Fibroblast of gingiva (primary cell): ENCODE measurements around the gene FOXN3.
"Not testable (repeated sequence)": the region's sequence is repeated elsewhere in the genome, so short reads cannot be mapped to it uniquely, and the experiment has no call there.

ENCODE experiments used
- DNase-seq: peaks from one replicate; pipeline ENCODE4 v3.0.0-alpha.2; 2011; ENCODE audit warnings: low read depth

The FOXN3 gene

DNA sequence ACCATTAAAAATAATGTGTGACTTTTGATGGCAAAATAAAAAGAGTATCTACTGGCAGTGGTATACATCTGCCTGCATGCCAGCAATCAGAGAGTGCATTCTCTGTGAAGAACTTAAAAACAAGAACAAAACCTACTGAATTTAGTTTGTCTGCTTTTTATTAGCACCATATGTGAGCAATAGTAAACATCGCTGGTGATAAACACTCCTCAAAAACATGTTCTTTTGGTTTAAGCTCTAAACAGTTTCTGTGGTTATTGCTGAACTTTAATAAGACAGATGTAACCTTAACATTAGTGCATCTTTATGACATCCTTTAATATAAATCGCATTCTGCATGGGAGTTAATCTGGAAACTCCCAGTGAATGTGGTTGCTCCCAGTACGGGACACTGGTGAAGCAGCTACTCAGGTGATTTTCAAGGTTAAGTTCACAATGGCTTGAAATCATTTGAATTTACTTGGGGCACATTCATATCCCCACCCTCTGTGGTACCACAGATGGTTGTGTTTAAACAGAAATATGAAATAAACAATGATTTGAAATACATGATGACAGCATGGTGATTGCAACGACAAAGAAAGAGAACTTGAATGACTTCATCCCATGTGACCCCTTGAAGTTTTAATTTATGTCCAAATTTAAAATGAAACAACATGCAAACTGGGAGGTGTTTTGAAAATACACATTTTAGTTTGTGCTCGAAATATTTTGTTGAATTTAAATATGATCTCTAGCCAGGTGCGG lies 285.9 kb downstream of the FOXN3 start:
- peak; percentile 86 for DNase-seq

DNA sequence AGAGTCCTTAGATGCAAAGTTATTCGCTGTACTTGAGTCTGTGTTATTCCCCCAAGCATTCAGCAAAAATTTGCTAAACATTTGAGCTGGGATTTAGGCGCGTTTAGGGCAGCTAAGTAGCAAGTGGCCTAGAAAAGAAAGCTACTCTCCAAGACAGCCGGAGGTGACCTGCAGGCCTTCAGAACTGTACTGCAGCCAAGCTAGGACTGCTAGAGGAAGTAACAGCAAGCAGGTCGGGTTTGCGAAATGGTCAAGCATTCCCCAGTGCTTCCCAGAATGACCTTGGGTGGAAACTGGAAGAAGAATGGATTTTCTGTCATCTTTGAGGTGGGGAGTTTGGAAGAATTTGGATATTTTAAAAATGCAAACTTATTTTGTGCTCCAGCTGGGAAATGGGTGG lies 287.5 kb downstream of the FOXN3 start:
- DNase-seq = no peak

DNA sequence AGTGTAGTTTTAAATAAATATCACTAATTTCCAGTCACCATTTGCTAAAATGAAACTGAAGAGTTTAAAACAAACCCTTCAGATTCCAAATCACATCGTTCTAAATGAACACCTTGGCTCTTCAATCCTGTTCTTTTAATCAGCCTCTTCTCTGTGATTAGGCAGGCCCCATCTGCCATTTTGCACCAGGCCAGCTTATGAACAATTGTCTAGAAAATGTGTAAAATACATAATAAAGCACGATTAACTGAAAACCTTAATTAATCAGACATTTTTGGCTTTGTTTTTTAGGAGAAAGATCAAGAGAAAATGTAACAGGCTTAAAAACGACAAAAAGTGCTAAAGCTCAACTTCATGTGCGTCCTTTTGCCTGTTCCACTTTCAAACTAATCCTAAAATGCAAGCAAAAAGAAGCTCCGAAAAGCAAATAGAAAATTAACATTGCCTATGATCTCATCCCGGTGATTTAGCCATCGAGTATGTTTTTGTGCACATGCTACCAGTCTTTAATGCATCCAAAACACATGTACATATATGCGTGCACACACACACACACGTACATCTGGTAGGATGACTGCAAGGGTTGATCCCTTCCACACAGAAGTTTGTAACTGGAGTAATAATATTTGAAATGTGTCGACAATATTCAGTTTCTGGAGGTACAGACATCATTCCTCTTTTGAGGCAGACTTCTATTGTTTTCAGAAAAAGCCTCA lies 288.6 kb downstream of the FOXN3 start:
- no peak for DNase-seq

DNA sequence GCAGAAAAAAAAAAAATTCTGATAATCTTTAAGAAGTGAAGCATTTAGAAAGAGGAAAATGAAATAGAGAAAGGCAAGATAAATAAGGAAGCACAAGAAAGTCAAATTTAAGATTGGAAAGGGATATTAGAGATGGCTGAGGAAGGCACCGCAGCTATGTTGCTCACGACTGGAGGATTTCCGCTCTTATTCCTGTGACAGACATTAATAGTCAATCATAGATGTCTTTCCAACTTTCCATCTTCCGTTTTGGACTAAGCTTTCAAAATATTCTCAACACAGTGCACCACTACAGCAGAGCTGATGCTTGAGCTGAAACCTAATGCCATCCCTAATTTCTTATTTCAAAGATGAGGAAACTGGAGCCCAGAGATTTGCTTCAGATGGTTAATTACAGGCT lies 290.6 kb downstream of the FOXN3 start:
- DNase-seq = no peak

DNA sequence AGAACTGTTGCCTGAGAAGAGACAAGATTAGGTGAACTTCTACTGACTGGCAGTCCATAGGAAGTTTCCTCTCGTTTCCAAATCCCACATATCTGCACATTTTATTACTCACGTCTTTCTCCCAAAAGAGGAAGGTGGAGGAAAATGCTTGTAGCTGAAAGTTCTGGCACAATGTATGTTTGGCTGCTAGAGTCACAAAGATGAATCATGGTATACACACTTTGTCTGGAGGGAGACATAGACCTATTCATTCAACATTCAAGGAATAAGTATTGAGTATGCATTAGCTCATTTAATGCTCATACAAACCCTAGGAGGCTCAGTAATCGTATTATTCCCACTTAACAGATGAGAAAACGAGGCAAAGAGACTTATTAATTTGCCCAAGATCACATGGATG lies 291.8 kb downstream of the FOXN3 start:
- no peak for DNase-seq

DNA sequence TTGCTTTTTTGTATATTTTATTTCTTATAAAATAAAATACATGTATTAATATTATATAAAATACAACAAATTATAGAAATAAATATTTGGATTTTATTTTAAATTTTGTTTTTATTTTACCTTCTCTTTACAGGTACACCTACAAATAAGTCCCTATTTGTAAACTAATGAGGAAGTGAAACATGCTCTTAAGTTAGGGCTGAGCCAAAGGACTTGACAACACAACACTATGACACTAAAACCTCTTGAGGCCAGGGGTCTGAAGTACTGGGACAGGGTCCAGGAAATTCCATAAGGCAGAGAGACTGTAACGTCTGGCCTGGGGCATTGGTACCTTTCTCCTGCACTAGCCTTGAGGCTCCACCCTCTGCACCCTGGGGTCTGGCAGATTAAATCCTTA lies 293.2 kb downstream of the FOXN3 start:
- DNase-seq = no peak

DNA sequence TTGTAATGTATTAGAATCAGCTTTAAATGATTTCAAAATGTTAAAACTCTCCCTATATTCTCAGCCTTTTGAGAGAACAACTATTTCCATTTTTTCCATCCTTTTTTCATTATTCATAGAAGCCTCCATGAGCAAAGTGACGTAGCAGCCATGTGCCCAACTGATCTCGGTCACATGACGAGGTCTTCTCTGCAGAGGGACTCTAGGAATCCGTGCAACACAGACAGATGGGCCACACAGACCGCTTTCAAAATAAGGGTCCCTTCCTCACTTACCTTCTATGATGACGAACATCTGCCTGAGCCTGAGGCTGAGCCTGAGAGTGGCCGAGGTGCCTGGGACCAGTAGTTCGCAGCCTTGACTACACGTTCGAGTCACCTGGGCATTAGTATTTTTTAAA lies 293.8 kb downstream of the FOXN3 start:
- no peak for DNase-seq

DNA sequence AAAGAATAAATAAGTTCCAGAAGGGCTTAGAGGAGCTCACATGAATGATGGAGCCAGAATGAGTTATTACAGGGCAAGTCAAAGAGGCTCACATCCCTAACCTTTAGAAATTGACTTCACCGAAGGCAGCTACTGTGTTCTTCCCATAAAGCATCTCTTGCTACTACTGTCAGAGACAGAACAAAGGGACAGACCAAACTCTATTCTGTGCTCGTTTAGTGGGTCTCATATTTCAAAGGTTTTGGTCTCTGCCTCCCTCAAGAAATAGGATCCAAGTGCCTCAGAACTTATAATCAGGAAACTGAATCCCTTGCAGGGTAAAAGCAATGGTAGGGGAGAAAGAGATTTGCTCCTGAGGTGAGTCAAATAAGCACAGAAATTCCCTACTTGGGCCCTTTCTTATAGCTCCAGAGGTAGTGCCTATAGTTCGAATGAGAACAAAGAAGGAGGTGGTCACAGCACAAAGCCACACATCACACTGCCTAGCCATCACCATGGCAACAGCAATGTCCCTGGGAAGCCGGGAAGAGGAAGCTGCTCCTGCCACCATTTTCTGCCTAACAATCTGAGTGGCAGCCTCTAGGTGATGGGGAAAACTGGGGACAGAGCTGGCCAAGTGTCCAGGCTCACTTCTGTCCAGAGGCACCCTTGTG lies 294.9 kb downstream of the FOXN3 start:
- no peak for DNase-seq

DNA sequence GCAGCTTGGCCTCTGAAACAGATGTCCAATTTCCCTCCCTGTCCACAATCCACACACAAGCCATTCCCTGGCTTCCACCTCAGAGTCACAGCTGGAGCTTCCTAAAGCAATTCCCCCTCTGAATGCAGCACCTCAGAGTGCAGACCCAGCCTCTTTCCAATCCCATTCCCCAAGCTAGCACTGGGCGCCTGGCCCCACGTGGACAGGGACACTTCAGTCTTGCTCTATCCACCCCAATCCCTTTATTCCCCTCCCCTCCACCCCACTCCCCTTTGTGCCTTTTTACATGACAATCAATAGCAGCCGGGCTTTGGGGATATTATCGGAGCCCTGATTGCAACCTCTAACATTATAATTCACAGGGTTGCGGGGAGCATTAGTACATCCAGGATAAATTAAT lies 300.0 kb downstream of the FOXN3 start:
- no peak for DNase-seq

DNA sequence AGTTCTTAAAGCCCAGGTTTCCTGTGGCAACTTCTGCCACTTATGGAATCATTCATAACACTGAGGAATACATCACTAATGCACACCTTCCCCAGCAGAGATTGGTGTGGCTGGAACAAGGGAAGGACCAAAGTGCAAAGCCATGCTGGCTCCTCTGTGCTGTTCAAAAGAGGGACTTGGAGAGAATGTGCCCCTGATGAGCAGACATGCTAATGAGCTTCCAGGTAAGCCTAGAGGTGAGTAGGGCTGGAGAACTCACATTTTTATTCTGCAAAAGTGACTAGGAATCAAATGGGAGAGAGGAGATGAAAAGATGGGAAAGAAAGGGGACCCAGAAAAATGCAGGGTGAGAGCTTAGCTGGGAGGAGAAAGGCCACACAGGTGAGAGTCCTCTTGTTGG lies 302.9 kb downstream of the FOXN3 start:
- DNase-seq = no peak

DNA sequence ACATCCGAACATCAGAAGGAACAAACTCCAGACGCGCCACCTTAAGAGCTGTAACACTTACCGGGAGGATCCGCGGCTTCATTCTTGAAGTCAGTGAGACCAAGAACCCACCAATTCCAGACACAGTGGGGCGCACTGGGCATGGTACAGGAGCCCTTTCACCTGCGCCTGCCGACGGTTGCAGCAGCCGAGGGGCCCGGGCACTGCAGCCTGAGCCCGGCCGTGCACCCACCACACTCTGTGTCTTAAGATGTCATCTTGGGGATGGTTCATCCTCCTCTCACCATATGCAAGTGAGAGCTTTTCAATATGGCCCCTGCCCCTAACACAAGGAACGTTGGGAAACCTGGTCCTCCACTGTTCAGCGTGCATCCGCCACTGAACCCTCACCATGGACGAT lies 304.3 kb downstream of the FOXN3 start:
- no peak for DNase-seq

DNA sequence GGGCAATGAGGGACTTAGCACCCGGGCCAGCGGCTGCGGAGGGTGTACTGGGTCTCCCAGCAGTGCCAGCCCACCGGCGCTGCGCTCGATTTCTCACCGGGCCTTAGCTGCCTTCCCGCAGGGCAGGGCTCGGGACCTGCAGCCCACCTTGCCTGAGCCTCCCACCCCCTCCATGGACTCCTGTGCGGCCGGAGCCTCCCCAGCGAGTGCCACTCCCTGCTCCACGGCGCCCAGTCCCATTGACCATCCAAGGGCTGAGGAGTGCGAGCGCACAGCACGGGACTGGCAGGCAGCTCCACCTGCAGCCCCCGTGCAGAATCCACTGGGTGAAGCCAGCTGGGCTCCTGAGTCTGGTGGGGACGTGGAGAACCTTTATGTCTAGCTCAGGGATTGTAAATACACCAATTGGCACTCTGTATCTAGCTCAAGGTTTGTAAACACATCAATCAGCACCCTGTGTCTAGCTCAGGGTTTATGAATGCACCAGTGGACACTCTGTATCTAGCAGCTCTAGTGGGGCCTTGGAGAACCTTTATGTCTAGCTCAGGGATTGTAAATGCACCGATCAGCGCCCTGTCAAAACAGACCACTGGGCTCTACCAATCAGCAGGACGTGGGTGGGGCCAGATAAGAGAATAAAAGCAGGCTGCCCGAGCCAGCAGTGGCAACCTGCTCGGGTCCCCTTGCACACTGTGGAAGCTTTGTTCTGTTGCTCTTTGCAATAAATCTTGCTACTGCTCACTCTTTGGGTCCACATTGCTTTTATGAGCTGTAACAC lies 305.1 kb downstream of the FOXN3 start:
- DNase-seq = not testable (repeated sequence)

DNA sequence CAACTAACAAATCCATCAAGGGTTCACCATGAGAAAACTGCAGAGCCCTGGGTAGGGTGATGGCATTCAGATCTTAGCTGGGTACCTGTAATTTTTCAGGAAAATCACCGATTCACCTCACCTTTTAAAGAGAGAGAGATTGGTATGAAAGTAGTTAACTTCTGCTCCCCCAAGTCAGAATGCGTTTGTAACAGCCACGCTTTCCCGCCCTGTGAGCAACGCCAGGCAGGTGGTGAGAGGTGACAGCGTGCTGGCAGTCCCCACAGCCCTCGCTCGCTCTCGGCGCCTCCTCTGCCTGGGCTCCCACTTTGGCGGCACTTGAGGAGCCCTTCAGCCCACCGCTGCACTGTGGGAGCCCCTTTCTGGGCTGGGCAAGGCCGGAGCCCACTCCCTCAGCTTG lies 305.8 kb downstream of the FOXN3 start:
- not testable (repeated sequence) for DNase-seq

DNA sequence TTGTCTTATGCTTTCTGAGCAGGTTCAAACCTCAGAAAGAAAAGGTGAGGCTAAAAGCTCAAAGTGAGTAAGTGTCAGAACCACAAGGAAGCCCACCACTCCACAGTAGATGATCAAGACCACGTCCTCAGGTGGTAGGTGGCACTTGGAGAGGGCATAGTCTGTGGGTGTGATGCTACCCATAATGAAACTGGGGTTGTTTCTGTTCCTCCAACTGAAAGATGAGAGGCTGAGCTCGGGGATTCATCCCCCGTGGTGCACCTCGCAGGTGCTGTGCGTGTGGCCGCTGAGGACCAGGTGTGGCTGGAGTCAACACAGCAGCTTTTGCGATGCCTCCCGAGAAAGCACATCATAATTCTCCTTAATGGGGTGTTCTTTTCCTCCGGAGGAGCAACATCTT lies 306.9 kb downstream of the FOXN3 start:
- no peak for DNase-seq

DNA sequence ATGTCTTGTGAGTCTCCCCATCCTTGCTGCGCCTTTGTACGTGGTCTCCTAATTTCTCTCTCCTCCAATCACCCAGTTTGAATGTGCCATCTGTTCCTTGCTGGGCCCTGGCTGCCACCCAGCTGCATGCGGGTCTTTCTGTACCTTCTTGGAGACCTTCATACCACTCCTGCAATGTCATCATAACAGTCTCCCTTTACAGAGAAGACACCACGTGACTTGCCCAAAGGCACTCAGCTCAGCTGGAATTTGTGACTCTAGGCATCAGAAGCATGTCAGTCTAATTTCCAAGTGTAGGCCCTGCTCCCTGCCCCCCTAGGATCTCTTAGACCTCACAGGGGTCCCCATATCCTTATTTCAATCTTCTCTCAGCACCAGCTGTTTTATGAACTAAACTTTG lies 308.4 kb downstream of the FOXN3 start:
- DNase-seq = no peak

DNA sequence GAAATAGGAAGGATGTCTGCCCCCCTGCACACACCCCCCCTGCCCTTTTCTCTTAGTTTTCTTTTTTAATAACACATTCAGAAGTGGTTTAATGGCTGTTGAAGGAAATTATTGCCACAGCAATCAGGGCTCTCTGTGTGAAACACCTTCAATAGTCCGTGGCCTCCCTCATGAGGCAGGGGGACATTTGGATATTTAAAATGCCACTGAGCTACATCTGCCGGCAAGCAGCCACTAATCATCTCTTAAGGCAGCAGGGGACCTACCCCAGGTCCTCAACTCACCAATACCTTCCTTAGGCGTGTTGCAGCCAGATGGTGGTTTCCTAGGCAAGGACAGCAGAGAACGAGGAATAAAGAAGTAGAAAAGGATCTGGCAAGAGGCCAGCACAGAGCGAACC lies 309.4 kb downstream of the FOXN3 start:
- DNase-seq = no peak
